Left renal cortex interstitium (tissue), 4 donors: Measurements from ENCODE around the gene HELZ. TPM values are rescaled to one million over a fixed set of nuclear protein-coding genes. Genes with fewer than 3 reads are reported as not detected.
"Not testable (repeated sequence)": the region's sequence is repeated elsewhere in the genome, so short reads cannot be mapped to it uniquely, and the experiment has no call there.

ENCODE experiments used
- DNase-seq, 4 donors: peaks; one replicate each; pipeline ENCODE4 v3.0.0-alpha.2; 2013; ENCODE audit warnings: low read depth in 4 of 4, low spot score in 2 of 4, missing footprints in 1 of 4
- polyA plus RNA-seq, 4 donors: library from polyadenylated mRNA; unstranded; fragments of 120-200 nt; gene quantifications; one replicate each; pipeline ENCODE4 v1.2.1, GENCODE V29; 2013; ENCODE audit not compliant: insufficient read length in 4 of 4

Gene HELZ
- polyA plus RNA-seq, 4 donors = 21.6 to 38.8 (median 33.2) TPM

GRCh38 chr17:67271187-67271586 lies 26.2 kb upstream of the HELZ start:
- DNase-seq = not testable (repeated sequence)

- no peak for DNase-seq
Observed at GRCh38 chr17:67270416-67270815, 25.4 kb upstream of the HELZ start.

GRCh38 chr17:67266496-67266895 lies 21.5 kb upstream of the HELZ start:
- no peak for DNase-seq

DNA sequence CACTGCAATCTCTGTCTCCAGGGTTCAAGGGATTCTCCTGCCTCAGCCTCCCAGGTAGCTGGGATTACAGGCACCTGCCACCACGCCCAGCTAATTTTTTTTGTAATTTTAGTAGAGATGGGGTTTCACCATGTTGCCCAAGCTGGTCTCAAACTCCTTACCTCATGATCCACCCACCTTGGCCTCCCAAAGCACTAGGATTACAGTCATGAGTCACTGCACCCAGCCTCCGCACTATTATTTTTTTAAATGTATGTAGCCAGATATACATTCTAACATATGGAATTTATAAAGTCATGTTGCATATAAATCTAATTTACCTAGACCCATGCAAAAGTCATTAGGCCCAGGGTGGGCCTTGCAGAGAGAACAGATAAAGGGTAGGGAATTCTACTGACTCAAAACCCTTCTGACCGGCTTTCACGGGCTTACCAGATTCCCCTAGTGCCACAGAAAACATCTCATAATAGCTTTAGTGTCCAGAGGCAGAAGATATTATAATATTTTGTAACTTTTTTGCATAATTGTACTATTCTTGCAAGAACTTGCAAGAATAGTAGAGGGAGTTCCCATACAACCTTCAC lies 20.5 kb upstream of the HELZ start:
- DNase-seq = no peak

DNA sequence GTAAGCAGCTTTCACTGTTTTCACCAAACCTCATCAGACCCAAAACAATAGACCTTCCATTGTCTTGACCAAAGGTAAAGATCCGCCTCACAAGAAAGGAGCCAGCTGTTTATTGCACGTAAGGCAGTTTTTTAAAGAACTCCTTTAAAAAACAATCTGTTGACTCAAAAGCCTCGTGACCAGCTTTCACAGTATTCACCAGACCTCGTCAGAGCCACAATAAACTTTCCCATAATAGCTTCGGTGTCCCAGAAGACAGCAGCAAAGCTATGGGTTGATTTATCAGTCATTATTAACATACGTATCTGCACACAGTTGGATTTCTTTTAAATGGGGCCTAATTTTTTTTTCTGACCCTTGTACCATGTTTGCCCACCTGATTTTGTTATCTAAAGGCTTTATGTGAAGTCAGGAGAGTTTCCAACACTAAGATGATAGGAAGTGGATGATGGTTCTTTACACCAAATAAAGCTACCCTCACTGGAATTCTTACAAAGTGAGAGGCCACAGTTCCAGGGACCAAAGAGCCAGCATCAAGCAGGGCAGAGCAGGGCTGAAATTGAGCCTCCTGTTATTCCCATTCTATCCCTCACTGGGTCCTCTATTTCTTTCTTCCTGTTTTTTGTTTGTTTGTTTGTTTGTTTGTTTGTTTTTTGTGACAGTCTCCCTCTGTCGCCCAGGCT lies 17.6 kb upstream of the HELZ start:
- no peak for DNase-seq

- DNase-seq = no peak
Observed at GRCh38 chr17:67260170-67260987, 15.4 kb upstream of the HELZ start.

- DNase-seq = no peak
Observed at GRCh38 chr17:67258821-67259468, 13.9 kb upstream of the HELZ start.

GRCh38 chr17:67256075-67256732 lies 11.2 kb upstream of the HELZ start:
- no peak for DNase-seq

DNA sequence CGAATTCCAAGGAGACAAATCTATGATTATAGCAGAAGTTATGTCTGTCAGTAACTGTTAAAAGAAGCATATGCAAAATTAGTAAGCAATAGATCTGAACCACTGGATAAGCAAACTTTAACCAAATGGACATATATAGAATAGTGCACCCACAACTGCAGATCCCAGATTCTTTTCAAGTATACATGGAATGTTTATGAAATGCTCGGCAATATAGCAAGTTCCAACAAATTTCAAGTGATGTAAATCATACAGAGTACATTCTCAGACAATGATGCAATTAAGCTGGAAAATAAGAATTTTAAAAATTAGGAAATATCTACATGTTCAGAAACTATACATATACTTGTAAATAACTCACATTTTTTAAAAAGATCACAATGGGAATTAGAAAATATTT lies 8.4 kb upstream of the HELZ start:
- no peak for DNase-seq

- DNase-seq = not testable (repeated sequence)
Observed at GRCh38 chr17:67251586-67251985, 6.6 kb upstream of the HELZ start.

DNA sequence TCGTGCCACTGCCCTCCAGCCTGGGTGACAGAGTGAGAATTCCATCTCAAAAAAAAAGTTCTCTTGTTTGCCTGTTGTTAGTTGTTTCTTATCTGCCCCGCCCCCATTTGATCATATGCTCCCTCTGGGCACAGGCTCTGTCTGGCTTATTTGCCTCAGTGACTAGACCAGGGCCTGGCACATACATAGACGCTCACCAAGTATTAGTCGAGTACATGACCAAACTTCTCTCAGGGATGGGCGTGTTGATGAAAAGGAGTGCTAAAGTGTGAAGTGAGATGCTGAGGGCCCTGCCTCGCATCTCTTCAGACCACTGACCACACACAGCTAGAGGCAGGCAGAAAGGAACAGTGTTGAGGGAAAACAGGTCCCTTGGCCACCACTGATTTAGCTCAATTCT lies 3.3 kb upstream of the HELZ start:
- no peak for DNase-seq

DNA sequence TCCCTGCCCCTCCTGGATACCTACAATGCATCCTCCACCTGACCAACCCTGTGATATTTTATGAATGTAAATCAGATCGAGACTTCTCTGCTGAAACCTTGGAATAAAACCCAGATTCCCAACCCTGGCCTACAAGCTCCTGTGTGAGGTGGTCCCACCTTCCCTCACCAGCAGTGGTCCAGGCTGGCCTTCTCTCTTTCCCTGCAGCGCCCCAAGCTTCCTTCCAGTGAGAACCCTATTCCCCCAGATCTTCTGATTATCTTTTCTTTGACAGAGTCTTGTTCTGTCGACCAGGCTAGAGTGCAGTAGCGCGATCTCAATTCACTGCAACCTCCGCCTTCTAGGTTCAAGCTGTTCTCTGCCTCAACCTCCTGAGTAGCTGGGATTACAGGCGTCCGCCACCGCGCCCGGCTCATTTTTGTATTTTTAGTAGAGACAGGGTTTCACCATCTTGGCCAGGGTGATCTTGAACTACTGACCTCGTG lies 2.5 kb upstream of the HELZ start:
- no peak for DNase-seq

GRCh38 chr17:67246653-67247415 lies 1.8 kb upstream of the HELZ start:
- DNase-seq = no peak

DNA sequence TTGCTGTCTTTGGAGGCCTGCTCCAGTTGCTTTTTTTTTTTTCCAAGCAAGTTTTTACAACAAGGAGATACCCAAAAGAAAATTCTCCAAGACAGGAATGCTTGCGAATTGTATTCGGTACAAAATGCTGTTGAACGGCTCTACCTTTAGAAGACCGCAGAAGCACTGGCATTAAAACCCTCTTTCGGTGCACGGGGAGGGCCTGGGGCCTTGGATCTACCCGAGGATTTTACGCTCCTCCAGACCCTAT lies 1.3 kb upstream of the HELZ start:
- DNase-seq = no peak

GRCh38 chr17:67245694-67246402 lies 852 bp upstream of the HELZ start:
- DNase-seq = peak in 1 of 4 donors; percentile 31

GRCh38 chr17:67244431-67245072 lies 444 bp downstream of the HELZ start:
- DNase-seq = no peak

- no peak for DNase-seq
Observed at GRCh38 chr17:67243284-67243683, 1.7 kb downstream of the HELZ start.

DNA sequence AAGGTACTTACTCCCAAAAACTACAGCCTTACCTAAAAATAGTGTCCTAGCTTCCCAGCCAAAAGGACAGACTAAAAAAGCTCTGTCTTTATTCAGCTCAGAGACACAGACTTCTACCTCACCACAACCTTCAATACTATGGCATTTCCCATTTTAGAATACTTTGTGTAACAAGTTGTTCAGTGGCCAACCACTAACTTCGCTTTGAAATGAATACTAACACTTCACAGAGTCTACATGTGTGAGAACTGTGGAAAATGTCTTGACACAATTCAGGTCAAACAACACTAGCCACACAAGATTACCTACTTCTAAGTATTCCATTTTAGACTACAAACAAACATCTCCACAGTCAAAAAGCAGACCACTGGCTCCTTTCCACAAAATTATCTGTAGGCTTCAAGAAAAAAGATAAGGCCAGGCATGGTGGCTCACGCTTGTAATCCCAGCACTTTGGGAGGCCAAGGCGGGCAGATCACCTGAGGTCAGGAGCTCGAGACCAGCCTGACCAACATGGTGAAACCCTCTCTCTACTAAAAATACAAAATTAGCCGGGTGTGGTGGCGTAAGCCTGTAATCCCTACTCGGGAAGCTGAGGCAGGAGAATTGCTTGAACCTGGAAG lies 3.2 kb downstream of the HELZ start:
- DNase-seq = no peak

- DNase-seq = no peak
Observed at GRCh38 chr17:67239597-67239996, 5.4 kb downstream of the HELZ start.
